AG08395 (cell line): ENCODE data around the gene HCRT.
"Not testable (repeated sequence)": the region's sequence is repeated elsewhere in the genome, so short reads cannot be mapped to it uniquely, and the experiment has no call there.

ENCODE experiments used
- DNase-seq: peaks from one replicate; pipeline ENCODE4 v3.0.0; 2012; ENCODE audit warnings: mixed read lengths, low spot score

HCRT gene, protein sequence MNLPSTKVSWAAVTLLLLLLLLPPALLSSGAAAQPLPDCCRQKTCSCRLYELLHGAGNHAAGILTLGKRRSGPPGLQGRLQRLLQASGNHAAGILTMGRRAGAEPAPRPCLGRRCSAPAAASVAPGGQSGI

GRCh38 chr17:42184713-42185620 lies at the start of gene HCRT:
Gene HCRT, minus strand, starts transcription at chr17:42185452. Its CDS starts 87 bp downstream, at chr17:42185365.
- DNase-seq: no peak

DNA sequence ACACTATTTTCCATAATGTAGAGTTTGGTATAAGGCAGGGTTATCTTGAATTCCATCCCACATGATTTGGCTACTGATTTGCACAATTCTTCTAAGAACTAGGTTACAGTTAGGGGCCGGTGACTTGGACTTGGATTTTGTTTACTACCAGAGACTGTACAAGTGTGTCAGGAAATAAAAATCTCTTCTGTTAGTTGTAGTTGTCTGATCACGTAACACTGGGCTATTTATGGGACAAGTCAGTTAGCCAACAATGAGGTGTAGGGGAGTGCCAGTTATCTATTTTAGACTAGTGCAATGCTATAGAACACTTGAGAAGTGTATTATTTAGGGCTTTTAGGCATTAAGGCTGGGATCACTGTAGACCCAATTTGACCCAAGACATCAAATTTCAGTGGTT lies 48.7 kb upstream of the HCRT start:
- DNase-seq: no peak

DNA sequence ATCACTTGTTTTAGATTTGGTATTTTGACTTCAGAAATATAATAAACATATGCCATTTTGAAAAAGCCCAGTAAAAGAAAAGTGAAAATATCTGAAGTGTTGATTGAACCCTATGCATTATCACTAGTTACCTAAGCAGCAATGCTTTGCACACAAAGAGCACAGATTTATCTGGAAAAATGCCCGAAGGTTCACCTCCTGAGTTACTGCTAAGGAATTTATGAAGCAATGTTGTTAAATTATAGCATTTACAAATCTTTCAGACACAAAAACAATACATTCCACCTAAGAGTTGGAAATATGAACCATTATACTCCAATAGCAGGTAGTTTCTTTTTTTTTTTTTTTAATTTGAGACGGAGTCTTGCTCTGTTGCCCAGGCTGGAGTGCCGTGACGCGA lies 47.9 kb upstream of the HCRT start:
- DNase-seq: peak; percentile 33

GRCh38 chr17:42230225-42230624 lies 45.0 kb upstream of the HCRT start:
- DNase-seq: no peak

DNA sequence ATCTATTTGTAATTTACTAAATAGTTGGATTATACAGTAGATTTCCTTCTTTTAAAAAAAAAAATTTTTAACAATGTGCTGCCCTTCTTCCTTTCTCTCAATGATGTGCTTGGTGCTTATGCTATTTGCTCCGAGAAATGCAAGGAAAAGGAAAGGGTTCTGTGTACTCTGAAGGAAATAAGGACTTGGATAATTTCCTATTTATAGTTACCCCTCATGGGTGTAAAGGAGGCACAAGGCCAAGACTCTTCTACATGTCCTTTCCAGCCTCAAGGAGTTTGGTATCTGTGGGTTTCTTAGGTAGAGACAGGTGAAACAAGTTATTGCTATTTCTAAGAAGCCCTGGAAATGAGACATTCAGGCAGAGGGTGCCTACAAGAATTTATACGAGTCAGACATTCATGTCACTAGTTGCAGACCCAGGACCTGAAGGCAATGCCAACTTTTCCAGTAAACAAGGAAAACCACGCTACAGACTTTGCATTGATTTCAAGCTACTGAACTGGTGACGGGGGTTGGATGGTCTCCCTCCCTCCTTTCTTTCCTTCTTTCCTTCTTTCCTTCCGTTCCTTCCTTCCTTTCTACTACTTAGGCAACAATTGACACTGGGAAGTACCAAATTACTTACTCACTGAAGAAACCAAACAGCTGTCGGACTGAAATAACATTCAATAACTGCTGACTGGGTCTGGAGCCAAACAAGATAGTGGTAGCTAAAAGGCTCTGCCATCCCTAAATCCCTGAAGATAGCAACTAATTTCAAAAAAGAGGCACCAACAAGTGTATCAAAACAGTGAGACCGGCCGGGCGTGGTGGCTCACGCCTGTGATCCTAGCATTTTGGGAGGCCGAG lies 42.8 kb upstream of the HCRT start:
- DNase-seq: peak; percentile 8

GRCh38 chr17:42225646-42226045 lies 40.4 kb upstream of the HCRT start:
- DNase-seq: no peak

DNA sequence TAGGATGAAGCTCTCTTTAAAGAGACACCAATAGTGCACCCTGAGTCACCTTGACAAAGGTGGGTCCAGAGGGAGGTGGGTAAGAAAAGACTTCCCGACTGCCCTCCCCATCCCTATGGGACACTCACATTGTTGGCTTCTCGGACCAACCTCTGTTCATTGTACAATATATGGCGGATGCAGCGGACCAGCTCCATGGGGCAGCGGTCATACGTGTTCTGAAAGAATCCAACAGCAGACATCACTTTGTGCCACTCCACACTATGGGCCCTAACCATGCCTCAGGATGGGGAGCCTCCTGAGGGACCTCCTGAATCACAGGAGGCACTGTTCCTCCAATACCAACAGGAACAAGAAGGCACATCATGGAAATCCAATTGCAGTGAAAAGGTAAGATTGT lies 39.4 kb upstream of the HCRT start:
- no peak for DNase-seq

DNA sequence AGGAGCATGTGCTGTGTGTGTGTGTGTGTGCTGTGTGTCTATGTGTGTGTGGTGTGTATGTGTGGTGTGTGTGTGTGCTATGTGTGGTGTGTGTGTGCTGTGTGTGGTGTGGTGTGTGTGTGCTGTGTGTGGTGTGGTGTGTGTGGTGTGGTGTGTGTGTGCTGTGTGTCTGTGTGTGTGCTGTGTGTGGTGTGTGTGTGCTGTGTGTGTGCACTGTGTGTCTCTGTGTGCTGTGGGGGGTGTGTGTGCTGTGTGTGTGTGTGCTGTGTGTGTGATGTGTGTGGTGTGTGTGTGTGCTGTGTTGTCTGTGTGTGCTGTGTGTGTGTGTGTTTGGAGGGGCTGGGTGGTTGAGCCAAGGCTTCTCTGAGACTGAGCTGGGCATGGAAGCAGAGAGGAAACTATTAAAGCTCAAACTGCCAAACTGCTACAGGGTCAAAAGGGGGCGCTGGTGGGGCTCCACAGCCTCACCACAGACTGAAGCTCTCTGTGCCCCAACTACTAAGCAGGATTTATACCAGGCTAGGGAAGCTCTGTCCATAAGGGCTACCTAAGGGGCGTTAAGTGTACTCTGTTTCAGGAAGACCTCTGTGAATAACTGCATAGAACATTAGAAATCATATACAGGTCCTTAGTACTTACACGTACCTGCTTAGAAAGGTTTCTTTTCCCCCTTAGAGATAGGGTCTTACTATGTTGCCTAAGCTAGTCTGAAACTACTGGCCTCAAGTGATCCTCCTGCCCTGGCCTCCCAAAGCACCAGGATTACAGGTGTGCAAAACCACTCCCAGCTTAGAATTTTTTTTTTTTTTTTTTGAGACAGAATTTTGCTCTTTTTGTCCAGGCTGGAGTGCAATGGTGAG lies 36.9 kb upstream of the HCRT start:
- peak; percentile 55 for DNase-seq

- not testable (repeated sequence) for DNase-seq
These were observed 34.0 kb upstream of the HCRT start for GRCh38 chr17:42219280-42219679.

- DNase-seq: no peak
These were observed 28.9 kb upstream of the HCRT start for GRCh38 chr17:42214156-42214555.

DNA sequence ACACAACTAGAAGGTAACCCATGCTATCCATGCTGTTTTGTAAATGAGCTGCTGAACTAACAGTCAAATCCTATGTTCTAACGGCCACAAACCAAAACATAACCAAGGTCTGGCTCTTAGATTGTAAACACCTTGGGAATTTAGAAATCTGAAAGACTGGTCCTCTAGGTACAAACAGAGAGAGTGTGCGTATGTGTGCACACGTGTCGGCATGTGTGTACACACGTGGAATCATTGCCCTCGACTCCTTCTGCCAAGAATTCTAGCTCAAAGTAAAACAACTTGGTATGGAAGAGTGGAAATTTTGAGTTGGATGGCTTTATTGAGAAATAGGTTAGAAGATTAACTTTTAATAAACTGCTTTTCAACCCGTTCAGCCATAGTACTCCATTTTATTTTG lies 27.1 kb upstream of the HCRT start:
- DNase-seq: peak; percentile 31

DNA sequence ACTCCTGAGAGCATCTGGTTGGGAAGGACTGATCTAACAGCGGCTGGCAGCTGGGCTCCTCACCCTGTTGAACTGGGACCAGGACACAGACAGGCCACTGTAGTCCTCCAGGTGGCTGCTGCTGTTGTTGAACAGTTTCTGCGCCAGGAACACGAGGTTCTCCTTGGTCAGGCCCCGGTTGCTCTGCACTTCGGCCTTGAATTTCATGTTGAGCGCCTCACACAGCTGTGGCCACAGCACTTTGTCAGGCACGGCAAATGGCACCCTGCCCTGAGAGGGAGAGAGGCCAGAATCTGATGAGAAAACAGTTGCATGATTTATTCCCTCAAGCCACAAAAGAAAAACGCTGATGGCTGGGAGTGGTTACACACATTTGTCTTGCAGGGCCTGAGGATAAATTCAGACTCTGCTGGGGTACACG lies 26.7 kb upstream of the HCRT start:
- DNase-seq: peak; percentile 58

DNA sequence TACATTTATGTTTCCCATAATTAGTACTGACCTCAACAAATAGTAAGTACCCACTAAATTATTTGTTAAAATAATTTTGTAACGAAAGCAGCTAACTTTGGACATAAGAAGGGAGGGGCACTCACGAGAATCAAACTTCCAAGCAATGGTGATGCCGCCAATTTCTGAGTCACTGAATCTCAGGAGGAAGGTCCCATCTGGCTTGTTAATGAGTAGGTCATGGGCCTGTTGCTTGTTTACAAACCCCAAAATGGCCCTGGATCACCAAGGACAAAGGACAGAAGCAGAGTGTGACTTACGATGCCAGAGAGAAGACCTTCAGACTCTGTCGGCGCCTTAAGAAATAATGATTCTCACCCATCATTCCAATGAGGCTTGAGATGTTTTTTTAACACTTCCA lies 24.8 kb upstream of the HCRT start:
- no peak for DNase-seq

DNA sequence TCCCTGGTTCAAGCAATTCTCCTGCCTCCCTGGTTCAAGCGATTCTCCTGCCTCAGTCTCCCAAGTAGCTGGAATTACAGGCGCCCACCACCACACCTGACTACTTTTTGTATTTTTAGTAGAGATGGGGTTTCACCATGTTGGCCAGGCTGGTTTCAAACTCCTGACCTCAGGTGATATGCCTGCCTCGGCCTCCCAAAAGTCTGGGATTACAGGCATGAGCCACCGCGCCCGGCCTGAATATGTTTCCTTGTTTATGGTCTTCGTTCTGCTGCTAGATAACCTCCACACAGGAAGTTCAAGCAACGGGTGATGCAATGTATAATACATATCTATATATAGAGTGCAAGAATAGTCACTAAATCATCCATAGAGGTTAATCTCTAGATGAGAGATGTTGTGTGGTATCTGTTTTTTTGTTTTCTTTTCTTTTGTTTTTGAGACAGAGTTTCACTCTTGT lies 20.9 kb upstream of the HCRT start:
- DNase-seq: not testable (repeated sequence)

- DNase-seq: no peak
These were observed 18.1 kb upstream of the HCRT start for GRCh38 chr17:42203354-42203753.

GRCh38 chr17:42202696-42203095 lies 17.4 kb upstream of the HCRT start:
- DNase-seq: no peak

- no peak for DNase-seq
These were observed 16.9 kb upstream of the HCRT start for GRCh38 chr17:42202159-42202558.

- DNase-seq: no peak
These were observed 16.2 kb upstream of the HCRT start for GRCh38 chr17:42201458-42201772.

DNA sequence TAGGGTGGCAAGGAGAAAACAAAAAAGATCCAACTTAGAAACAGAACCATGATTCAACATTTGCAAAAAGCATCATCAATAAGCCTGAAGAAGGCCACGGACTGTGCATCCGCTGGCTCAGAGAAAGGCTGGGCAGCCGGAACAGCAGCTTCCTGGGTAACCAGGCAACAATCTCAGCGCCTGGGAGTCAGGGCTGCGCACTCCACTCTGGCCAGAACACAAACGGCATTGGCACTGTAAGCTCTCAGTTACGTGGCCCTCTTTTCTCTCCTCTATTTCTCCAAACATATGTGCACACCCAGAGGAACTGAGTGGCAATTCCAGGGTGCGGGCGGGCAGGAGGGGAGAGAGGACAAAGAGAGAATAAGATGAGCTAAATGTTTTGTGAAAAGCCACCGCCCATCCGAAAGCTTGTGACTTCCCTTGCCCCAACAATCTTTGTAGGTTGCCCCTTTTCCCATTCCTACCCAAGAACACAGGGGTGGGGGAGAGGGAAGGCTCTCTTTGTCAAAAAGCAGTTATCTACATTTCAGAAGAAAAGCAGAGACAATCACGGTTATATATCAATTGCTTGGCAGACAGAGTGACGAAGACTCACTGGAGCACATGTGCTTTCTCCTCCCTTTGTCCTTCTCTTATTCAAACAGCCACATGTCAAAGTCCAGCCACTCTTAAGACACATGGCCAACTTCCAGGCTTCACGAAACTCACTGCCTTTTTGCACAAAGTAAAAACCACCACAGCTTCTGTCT lies 15.6 kb upstream of the HCRT start:
- no peak for DNase-seq

GRCh38 chr17:42199416-42200011 lies 14.3 kb upstream of the HCRT start:
- DNase-seq: no peak

DNA sequence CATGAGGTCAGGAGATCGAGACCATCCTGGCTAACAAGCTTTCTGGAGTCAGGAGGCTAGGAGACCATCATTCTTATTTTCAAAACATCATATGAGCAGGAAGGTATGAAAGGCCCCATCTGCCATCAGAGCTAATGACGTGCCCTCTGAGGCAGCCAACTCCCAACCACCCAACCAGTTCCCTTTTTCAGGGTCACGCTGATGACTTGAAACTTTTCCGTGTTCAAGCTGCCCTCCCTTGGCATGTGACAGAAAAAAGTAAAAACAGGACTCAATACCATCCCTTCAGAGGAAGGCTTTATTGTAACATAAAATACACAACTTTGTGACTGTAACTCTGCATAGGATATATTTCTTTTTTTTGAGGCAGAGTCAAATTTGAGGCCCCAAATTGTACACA lies 13.6 kb upstream of the HCRT start:
- no peak for DNase-seq
